ENCODE measurements around the gene SIL1.

DNA sequence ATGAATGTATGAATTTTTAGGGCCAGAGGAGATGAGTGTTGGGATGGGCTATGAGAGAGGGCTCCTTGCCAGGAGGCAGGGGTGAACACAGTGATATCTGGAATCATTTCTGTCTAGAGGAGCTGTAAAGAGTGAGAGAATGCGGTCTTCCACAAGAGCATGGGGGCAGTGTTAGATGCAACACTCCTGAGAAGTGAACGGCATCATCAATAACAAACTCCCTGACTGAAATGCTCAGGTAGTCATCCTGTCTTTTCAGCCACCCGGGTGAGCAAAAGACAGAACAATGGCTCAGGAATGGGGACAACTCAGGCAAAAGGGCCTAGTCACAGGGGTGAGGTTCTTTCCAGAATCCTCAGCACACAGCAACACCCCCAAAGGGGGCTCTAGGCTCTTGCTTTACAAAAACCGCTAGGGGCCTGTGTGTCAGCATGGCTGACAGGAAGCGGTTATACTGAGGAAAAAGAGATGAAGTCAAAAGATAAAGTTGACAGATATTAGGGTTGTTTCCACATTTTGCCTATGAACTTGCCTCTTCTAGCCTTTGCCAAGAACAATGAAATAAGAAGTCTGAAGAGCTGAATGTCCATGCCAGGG lies 218.4 kb downstream of the SIL1 start:
- TF ChIP-seq, protein P1, sequence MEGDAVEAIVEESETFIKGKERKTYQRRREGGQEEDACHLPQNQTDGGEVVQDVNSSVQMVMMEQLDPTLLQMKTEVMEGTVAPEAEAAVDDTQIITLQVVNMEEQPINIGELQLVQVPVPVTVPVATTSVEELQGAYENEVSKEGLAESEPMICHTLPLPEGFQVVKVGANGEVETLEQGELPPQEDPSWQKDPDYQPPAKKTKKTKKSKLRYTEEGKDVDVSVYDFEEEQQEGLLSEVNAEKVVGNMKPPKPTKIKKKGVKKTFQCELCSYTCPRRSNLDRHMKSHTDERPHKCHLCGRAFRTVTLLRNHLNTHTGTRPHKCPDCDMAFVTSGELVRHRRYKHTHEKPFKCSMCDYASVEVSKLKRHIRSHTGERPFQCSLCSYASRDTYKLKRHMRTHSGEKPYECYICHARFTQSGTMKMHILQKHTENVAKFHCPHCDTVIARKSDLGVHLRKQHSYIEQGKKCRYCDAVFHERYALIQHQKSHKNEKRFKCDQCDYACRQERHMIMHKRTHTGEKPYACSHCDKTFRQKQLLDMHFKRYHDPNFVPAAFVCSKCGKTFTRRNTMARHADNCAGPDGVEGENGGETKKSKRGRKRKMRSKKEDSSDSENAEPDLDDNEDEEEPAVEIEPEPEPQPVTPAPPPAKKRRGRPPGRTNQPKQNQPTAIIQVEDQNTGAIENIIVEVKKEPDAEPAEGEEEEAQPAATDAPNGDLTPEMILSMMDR (IDR thresholded peaks at IDR 0.05), result no peak
- no peak for TF ChIP-seq POLR2A (IDR thresholded peaks at IDR 0.05)
- TF ChIP-seq POLR2AphosphoS5 (IDR thresholded peaks at IDR 0.05; ENCODE audit: insufficient read depth in 1 of 2, low read depth in 1 of 2), result no peak

All from vagina (tissue), 2 donors.